Activated T-cell treated with anti-CD3 and anti-CD28 coated beads, Interleukin-2, amount 50 U/mL, for 72 hours (primary cell): ENCODE data around the gene CDC26. TPM values are rescaled to one million over a fixed set of nuclear protein-coding genes. Genes with fewer than 3 reads are reported as not detected.
A peak's percentile ranks its signal among the peaks of the same experiment; 100 is the strongest.
"Not testable (repeated sequence)": the region's sequence is repeated elsewhere in the genome, so short reads cannot be mapped to it uniquely, and the experiment has no call there.

Experiments
- ATAC-seq, 2 donors: fragments of 150-1000 bp; cut with Tn5 transposase; replicated peaks in 1 of 2; 2 replicates each; pipeline ENCODE4 v1.10.0; 2021; ENCODE audit warnings: moderate library complexity in 2 of 2, mild to moderate bottlenecking in 1 of 2
- DNase-seq, 2 donors: peaks; one replicate each; pipeline ENCODE4 v3.0.0; 2021 to 2022; ENCODE audit warnings: mixed read lengths in 1 of 2
- H3K27ac Mint-ChIP-seq: one replicate; pipeline ENCODE4 v1.8.0; 2022; ENCODE audit warnings: mild to moderate bottlenecking, moderate library complexity, mixed read lengths
- H3K27me3 Mint-ChIP-seq: one replicate; pipeline ENCODE4 v1.8.0; 2022; ENCODE audit warnings: low read depth, mixed read lengths
- H3K36me3 Mint-ChIP-seq, 2 donors: one replicate each; pipeline ENCODE4 v1.8.0; 2022; ENCODE audit warnings: mixed read lengths in 2 of 2, mild to moderate bottlenecking in 1 of 2; ENCODE audit not compliant: insufficient read depth in 2 of 2
- H3K4me1 Mint-ChIP-seq: one replicate; pipeline ENCODE4 v1.8.0; 2022; ENCODE audit warnings: low read depth, mixed read lengths
- H3K4me3 Mint-ChIP-seq, 2 donors: one replicate each; pipeline ENCODE4 v1.8.0; 2022; ENCODE audit warnings: mild to moderate bottlenecking in 2 of 2, mixed read lengths in 2 of 2, moderate library complexity in 2 of 2
- H3K9me3 Mint-ChIP-seq, 2 donors: one replicate each; pipeline ENCODE4 v1.8.0; 2022; ENCODE audit warnings: mixed read lengths in 2 of 2
- total RNA-seq, 2 donors: library from RNA; stranded (reverse); gene quantifications; one replicate each; pipeline ENCODE4 v1.2.3, GENCODE V29; 2022

The CDC26 gene
- total RNA-seq, 2 donors from 2014 or later = 45.4 to 58.4 TPM

DNA sequence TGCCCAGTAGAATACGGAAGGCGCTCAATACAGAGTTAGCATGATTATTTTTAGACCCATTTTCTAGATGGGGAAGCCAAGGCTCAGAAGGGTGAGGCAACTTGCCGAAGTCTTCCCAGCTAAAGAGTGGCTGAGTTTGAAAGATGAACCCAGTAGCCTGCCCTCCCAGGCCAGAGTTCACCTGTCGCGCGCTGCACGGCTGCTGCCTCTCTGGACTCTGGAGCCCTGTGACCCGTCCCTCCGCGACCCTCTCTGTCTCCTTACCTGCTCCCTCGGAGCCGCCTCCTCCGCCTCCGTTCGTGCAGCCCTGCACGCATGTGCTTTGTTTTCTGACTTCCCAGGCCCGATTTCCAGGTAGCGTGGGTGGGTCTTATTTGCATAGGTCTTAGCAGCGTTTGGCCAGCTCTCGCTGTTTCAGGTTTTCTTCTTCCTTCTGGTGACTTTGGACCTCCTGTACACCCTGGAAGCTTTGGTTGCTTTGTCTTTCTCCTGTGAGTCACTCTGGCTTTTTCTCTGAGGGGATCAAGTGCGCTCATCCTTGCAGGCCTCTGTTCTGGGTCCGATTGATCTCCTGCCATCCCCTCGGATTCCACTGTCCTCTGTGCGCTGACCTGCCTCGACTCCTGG lies 27.5 kb upstream of the CDC26 start, which contains the start of gene RNF183:
RNF183 (minus strand) TSS at position 585 of the 627 bp plus-strand sequence. CDS start 5,192 bp downstream, outside the sequence.
- ATAC-seq = no peak

DNA sequence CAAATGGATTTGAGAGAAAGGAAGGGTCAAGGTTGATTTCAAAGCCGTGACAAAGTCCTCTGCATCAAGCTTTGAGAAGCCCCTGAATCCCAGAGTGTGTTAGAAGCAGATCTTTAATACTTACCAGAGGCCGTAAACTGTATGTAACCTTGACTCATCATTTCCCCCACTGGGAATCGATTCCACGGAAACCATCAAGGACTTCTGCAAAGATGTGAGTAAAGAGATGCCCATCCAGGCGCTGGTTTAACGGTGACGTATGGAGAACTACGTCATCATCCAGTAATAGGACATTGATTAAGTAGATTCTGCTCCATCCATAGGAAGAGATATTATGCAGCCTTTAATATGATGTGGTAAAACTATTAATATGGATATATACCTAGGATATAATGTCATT lies 26.2 kb upstream of the CDC26 start:
- Mint-ChIP-seq H3K4me3 (no peak overlapping the region), H3K27me3 (no peaks in the 10 kb centered on the region), H3K27ac (no peak overlapping the region), H3K4me1 (no peaks in the 10 kb centered on the region), H3K9me3 (no peaks in the 10 kb centered on the region), H3K36me3 (no peaks in the 10 kb centered on the region)
- DNase-seq = no peak
- ATAC-seq = no peak

More for the DNA sequence above, 27.5 kb upstream of the CDC26 start, which contains the start of gene RNF183:
- Mint-ChIP-seq H3K9me3 (no peaks in the 10 kb centered on the region), H3K36me3 (no peaks in the 10 kb centered on the region), H3K27me3 (no peaks in the 10 kb centered on the region), H3K4me3 (no peak within 1 kb of the TSS), H3K4me1 (no peaks in the 10 kb centered on the region), H3K27ac (no peak within 1 kb of the TSS)
- DNase-seq = no peak

DNA sequence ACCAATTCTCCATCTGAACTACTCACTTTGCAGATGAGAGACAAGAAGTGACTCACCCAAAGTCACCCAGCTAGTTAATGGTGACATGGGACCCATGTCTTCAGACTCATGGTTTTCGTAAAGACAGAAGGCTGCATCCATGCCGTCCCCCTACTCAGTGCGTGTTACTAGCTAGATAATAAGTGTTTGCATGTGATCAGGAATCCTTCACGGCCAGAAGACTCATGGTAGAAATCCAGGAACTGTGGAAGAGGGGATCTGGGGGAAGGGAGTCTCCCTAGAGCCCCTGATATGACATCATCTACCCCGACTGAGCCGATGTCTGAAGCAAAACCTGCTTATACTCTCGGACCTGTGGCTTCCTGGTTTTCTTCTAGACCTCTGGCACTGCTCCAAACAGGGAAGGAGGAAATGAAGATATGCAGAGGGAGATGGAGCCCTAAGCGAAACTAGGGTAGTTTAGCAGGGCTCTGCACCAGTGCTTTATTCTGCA lies 24.5 kb upstream of the CDC26 start:
- no peak overlapping the region for H3K27ac Mint-ChIP-seq
- H3K36me3 Mint-ChIP-seq = no peaks in the 10 kb centered on the region
- no peak overlapping the region for H3K4me3 Mint-ChIP-seq
- H3K27me3 Mint-ChIP-seq = no peaks in the 10 kb centered on the region
- DNase-seq (no peak), ATAC-seq (no peak)
- H3K4me1 Mint-ChIP-seq = no peaks in the 10 kb centered on the region
- H3K9me3 Mint-ChIP-seq = no peaks in the 10 kb centered on the region

DNA sequence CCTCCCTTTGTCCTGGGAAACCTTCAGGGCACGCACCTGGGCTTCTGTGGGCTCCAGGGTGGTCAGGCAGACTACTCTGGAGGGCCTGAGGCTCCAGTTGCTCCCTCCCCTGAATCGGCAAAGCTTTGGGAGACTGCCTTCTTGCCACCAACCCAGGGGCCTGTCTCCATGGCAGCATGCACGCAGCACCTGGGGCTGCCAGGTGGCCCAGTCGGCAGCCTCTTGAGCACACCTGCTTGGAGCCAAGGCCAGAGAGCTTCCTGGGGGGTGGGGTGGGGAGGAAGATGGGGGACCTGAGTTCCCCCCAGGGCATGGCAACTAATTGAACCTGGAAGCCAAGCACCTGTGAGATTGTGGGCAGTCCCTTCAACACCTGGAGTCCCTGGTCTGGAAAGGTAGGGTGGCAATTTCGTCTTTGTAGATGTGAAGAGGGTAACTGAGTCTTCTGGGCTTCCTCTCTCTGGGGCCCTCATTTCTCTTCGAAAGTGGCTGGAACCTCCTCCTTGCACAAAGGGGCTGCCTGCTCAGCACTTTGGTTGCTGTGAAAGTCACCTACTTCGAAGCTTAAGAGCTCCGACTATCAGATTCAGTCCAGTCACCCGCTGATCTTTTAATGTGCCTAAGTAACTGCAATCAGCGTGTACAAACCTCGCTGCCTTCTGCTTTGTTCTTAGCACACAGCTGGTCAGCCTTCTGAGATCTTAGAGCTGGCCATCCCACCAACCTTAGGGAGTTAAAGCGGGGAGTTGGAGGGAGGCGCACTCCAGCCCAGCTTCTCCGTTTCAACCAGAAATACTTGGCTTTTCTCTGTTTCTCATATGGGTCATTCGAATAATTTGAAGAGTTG lies 23.8 kb upstream of the CDC26 start:
- Mint-ChIP-seq H3K27ac (no peak overlapping the region), H3K27me3 (no peaks in the 10 kb centered on the region), H3K4me1 (no peaks in the 10 kb centered on the region), H3K4me3 (no peak overlapping the region), H3K36me3 (no peaks in the 10 kb centered on the region), H3K9me3 (no peaks in the 10 kb centered on the region)
- DNase-seq (no peak), ATAC-seq (no peak)

DNA sequence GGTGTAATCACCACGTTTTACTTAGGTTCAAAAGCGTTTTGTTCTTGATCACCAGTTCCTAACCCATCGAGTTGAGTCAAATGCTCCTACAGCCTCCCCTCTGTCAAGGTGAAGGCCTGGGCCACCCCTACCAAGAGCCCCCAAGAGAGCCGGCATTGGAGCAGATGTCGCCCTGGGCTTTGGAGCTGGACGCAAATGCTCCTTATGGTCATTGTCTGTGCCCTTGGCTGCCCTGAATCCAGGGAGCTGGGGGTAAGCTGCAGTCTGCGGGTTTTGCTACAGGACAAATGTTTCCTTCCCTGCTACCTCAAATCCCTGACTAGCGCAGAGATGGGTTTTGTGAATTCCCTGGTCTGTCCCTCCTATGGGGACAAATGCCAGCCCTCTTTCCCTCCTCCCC lies 22.9 kb upstream of the CDC26 start:
- no peak overlapping the region for H3K27ac Mint-ChIP-seq
- no peak overlapping the region for H3K4me3 Mint-ChIP-seq
- H3K4me1 Mint-ChIP-seq = no peaks in the 10 kb centered on the region

DNA sequence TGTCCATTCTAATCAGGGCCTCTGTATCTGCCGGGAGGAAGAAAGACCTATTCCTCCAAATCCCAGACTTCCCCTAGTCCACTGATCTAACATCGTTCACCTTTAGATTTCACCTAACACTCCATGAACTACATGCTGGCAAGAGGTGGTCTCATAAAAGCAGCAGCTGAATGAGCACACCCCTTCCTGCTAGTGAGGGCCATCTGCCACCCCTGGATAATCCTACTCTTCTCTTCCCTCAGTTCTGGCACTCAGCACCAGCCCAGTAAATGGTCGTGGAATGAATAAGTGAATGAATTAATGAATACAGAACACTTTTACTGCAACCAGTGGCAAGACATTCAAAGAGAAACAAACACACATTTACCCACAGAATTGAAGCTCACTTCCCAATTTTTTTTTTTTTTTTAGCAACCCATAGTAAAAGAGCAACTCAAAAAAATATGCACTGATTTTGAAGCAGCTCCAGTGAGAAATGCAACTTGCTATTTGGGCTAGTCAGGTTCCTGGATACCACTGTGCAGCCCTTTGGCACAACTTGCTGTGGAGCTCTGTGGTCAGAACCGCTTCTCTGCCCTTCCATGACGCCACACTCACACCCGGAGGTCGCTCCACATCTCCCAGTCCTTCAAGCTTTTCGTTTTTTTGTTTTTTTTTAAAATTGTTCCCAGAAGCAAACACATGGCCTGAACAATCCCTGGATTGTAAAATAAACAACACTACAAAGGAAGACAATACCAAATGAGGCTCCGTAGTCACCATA lies 21.6 kb upstream of the CDC26 start:
- Mint-ChIP-seq H3K4me1 (no peaks in the 10 kb centered on the region), H3K27ac (peak overlapping the region; percentile 31), H3K27me3 (no peaks in the 10 kb centered on the region), H3K9me3 (no peaks in the 10 kb centered on the region), H3K4me3 (no peak overlapping the region), H3K36me3 (peaks cover 0 to 8% of the 10 kb centered on the region in 2 donors)
- DNase-seq = no peak
- no peak for ATAC-seq

More for the DNA sequence above, 22.9 kb upstream of the CDC26 start:
- Mint-ChIP-seq H3K27me3 (no peaks in the 10 kb centered on the region), H3K36me3 (no peaks in the 10 kb centered on the region), H3K9me3 (no peaks in the 10 kb centered on the region)
- no peak for DNase-seq
- ATAC-seq = no peak

DNA sequence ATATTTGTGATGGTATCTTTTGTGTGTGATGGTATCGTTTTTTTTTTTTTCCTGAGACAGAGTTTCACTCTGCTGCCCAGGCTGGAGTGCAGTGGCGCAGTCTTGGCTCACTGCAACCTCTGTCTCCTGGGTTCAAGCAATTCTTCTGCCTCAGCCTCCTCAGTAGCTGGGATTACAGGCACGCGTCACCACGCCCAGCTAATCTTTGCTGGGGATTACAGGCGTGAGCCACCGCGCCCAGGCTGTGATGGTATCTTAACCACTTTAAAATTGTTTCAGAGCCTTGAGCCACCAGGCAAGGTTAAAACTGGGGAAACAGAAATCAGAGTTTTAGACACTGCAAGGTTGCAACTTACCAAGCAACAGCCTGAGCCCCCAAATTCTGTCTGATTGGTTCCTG lies 20.9 kb upstream of the CDC26 start:
- DNase-seq, ATAC-seq: not testable (repeated sequence)

DNA sequence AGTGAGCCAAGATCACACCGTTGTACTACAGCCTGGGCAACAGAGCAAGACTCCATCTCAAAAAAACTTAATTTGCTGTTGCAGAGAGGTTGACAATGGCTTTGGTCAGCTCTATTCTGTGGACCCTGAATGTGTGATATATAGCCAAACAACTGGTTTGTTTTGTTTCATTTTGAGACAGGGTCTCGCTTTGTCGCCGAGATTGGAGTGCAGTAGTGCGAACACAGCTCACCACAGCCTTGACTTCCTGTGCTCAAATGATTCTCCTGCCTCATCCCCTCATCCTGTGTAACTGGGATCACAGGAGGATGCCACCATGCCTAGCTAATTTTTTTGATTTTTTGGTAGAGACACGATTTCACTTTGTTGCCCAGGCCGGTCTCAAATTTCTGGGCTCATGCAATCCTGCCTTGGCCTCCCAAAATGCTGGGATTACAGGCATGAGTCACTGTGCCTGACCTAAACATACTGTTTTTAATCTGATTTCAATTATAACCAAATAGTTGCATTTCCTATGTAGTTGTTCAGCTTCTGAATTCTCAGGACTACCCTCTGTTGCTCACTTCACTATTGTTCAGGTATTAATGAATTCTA lies 18.0 kb upstream of the CDC26 start:
- DNase-seq = no peak
- ATAC-seq = peak in 1 of 2 donors; percentile 7
- Mint-ChIP-seq H3K9me3 (no peaks in the 10 kb centered on the region), H3K27me3 (no peaks in the 10 kb centered on the region), H3K4me3 (no peak overlapping the region), H3K4me1 (peaks cover 5% of the 10 kb centered on the region), H3K36me3 (peaks cover 13 to 16% of the 10 kb centered on the region in 2 donors), H3K27ac (no peak overlapping the region)

More for the DNA sequence above, 20.9 kb upstream of the CDC26 start:
- H3K4me1 Mint-ChIP-seq, H3K4me3 Mint-ChIP-seq, H3K27me3 Mint-ChIP-seq, H3K9me3 Mint-ChIP-seq: not testable (repeated sequence)
- H3K27ac Mint-ChIP-seq = peak overlapping the region; percentile 7
- peaks cover 3 to 12% of the 10 kb centered on the region in 2 donors for H3K36me3 Mint-ChIP-seq

DNA sequence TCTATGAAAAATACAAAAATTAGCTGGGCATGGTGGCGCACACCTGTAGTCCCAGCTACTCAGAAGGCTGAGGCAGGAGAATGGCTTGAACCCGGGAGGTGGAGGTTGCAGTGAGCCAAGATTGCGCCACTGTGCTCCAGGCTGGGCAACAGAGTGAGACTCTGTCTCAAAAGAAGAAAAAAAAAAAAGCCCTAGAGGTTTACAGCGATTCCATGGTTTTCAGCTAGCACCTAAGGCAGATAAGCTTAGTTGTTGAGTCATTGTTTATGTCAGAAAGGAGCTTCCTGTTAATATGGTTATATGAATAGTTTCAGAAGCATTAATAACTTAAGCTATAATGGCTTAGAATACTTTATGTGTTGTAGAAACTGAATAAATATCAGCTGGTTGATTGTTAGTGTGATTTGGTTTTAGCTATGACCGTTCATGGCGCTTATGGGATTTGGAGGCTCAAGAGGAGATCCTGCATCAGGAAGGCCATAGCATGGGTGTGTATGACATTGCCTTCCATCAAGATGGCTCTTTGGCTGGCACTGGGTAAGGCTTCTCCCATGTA lies 14.8 kb upstream of the CDC26 start:
- H3K27ac Mint-ChIP-seq = peak overlapping the region; percentile 70
- H3K9me3 Mint-ChIP-seq = no peaks in the 10 kb centered on the region
- DNase-seq (no peak), ATAC-seq (no peak)
- H3K4me1 Mint-ChIP-seq = peaks cover 5% of the 10 kb centered on the region
- H3K36me3 Mint-ChIP-seq = peaks cover 13 to 29% of the 10 kb centered on the region in 2 donors
- no peak overlapping the region for H3K4me3 Mint-ChIP-seq
- no peaks in the 10 kb centered on the region for H3K27me3 Mint-ChIP-seq

DNA sequence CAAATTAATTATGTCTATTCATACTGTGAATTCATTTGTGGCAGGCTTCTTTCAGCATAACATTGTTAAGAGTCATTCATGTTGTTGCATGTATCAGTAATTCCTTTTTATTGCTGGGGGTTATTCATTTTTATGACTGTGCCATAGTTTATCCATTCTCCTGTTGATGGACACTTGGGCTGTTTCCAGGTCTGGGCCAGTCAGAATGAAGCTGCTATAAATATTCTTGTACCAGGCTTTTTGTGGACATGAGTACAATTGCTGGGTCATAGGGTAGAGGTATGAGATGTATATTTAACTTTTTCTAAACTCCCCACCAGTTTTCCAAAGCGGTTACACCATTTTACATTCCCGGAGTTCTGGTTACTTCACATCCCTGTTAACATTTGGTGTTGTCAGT lies 13.7 kb upstream of the CDC26 start:
- no peak for ATAC-seq
- H3K36me3 Mint-ChIP-seq = peaks cover 13 to 39% of the 10 kb centered on the region in 2 donors
- H3K27ac Mint-ChIP-seq = peak overlapping the region; percentile 48
- H3K4me1 Mint-ChIP-seq = peaks cover 5% of the 10 kb centered on the region
- no peak overlapping the region for H3K4me3 Mint-ChIP-seq
- no peaks in the 10 kb centered on the region for H3K27me3 Mint-ChIP-seq
- no peak for DNase-seq
- no peaks in the 10 kb centered on the region for H3K9me3 Mint-ChIP-seq

DNA sequence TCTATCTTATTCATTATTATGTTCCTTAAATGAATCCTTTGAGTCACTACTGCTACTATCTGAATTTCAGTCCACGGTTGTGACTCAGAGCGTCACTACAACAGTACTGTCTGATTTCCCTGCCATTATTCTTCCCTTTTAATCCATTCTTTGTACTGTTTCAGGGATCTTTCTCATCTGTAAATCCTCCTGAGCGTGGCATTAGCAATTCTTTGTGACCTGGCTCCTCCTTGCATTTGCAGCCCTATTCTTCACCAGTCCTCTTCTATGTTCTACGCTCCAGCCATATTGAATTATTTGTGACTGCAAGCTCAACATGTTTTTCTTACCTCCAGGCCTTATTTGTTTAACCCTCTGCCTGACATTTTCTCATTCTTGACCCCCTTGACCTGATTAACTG lies 6.0 kb upstream of the CDC26 start:
- H3K27ac Mint-ChIP-seq = peak overlapping the region; percentile 78
- H3K9me3 Mint-ChIP-seq = no peaks in the 10 kb centered on the region
- DNase-seq (no peak), ATAC-seq (no peak)
- no peak overlapping the region for H3K4me3 Mint-ChIP-seq
- H3K36me3 Mint-ChIP-seq = peaks cover 15 to 59% of the 10 kb centered on the region in 2 donors
- no peaks in the 10 kb centered on the region for H3K27me3 Mint-ChIP-seq
- peaks cover 26% of the 10 kb centered on the region for H3K4me1 Mint-ChIP-seq

DNA sequence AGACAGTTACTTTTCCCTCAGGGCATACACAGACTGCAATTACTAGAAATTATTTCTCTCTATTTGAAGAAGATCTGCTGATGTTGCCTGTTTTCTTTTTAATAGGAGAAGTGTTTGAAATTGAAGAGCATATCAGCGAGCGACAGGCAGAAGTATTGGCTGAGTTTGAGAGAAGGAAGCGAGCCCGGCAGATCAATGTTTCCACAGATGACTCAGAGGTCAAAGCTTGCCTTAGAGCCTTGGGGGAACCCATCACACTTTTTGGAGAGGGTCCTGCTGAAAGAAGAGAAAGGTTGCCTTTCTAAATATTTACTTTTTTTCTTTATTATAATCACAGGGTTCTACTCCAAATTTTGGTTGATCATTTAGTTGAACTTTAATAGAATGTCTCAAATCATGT lies 3.5 kb upstream of the CDC26 start:
- H3K9me3 Mint-ChIP-seq = no peaks in the 10 kb centered on the region
- peak overlapping the region; percentile 72 for H3K27ac Mint-ChIP-seq
- peaks cover 26% of the 10 kb centered on the region for H3K4me1 Mint-ChIP-seq
- peaks cover 15 to 47% of the 10 kb centered on the region in 2 donors for H3K36me3 Mint-ChIP-seq
- no peak for ATAC-seq
- H3K4me3 Mint-ChIP-seq = peak overlapping the region in 1 of 2 donors; percentile 49
- DNase-seq = no peak
- no peaks in the 10 kb centered on the region for H3K27me3 Mint-ChIP-seq
